Endometrial microvascular endothelial cells (primary cell): ENCODE data around the gene CASP6. TPM values are rescaled to one million over a fixed set of nuclear protein-coding genes. Genes with fewer than 3 reads are reported as not detected.

Source experiments
- total RNA-seq: library from RNA; depleted of rRNA; stranded (reverse); fragments of >200 nt; gene quantifications from one replicate; pipeline ENCODE4 v1.2.3, GENCODE V29; 2015; ENCODE audit errors: inconsistent ontology term

The CASP6 gene
- total RNA-seq, 1 donor from 2014 or later = 37.9 TPM

Other genes with a start within 250 kb of the CASP6 start
- gene MCUB, start 143.2 kb downstream of the CASP6 start, total RNA-seq = 24.3 TPM
- 9.0 TPM for gene PLA2G12A, start 26.6 kb upstream of the CASP6 start, total RNA-seq
- gene CFI, start 98.6 kb upstream of the CASP6 start, total RNA-seq = 46.2 TPM
- gene GAR1, start 112.3 kb upstream of the CASP6 start, total RNA-seq = 9.8 TPM
- not detected for gene RRH, start 124.5 kb upstream of the CASP6 start, total RNA-seq
- gene LRIT3, start 144.7 kb upstream of the CASP6 start, total RNA-seq = not detected
- gene EGF, start 209.4 kb upstream of the CASP6 start, total RNA-seq = not detected